ENCODE results near the gene PTH1R.

The PTH1R gene

GRCh38 chr3:46854555-46854991 lies 22.9 kb upstream of the PTH1R start:
- Mint-ChIP-seq H3K27ac (no peak overlapping the region), H3K27me3 (peaks cover 16% of the 10 kb centered on the region), H3K9me3 (no peaks in the 10 kb centered on the region), H3K4me1 (no peaks in the 10 kb centered on the region), H3K4me3 (no peak overlapping the region), H3K36me3 (no peaks in the 10 kb centered on the region)
- no peak for DNase-seq (ENCODE audit: low spot score in 2 of 2)
- ATAC-seq (ENCODE audit: low read depth), result no peak

GRCh38 chr3:46856576-46857471 lies 20.7 kb upstream of the PTH1R start:
- Mint-ChIP-seq H3K27me3 (peaks cover 16% of the 10 kb centered on the region), H3K4me1 (no peaks in the 10 kb centered on the region), H3K36me3 (no peaks in the 10 kb centered on the region), H3K4me3 (no peak overlapping the region), H3K27ac (no peak overlapping the region), H3K9me3 (no peaks in the 10 kb centered on the region)
- no peak for ATAC-seq (ENCODE audit: low read depth)
- no peak for DNase-seq (ENCODE audit: low spot score in 2 of 2)

GRCh38 chr3:46857485-46858341 lies 19.8 kb upstream of the PTH1R start:
- Mint-ChIP-seq H3K4me3 (no peak overlapping the region), H3K36me3 (no peaks in the 10 kb centered on the region), H3K4me1 (no peaks in the 10 kb centered on the region), H3K27me3 (peaks cover 16% of the 10 kb centered on the region), H3K9me3 (no peaks in the 10 kb centered on the region), H3K27ac (no peak overlapping the region)
- no peak for DNase-seq (ENCODE audit: low spot score in 2 of 2)
- ATAC-seq (ENCODE audit: low read depth), result no peak

GRCh38 chr3:46858456-46858855 lies 19.1 kb upstream of the PTH1R start:
- H3K27ac Mint-ChIP-seq, result no peak overlapping the region
- H3K9me3 Mint-ChIP-seq, result no peaks in the 10 kb centered on the region
- no peak overlapping the region for H3K4me3 Mint-ChIP-seq
- H3K4me1 Mint-ChIP-seq, result no peaks in the 10 kb centered on the region
- peaks cover 16% of the 10 kb centered on the region for H3K27me3 Mint-ChIP-seq
- H3K36me3 Mint-ChIP-seq, result no peaks in the 10 kb centered on the region
- ATAC-seq (ENCODE audit: low read depth) (no peak), DNase-seq (ENCODE audit: low spot score in 2 of 2) (no peak)

- H3K4me3 Mint-ChIP-seq, result no peak overlapping the region
- H3K4me1 Mint-ChIP-seq, result no peaks in the 10 kb centered on the region
- DNase-seq (ENCODE audit: low spot score in 2 of 2) (no peak), ATAC-seq (ENCODE audit: low read depth) (no peak)
- peaks cover 18% of the 10 kb centered on the region for H3K27me3 Mint-ChIP-seq
- no peaks in the 10 kb centered on the region for H3K36me3 Mint-ChIP-seq
- no peaks in the 10 kb centered on the region for H3K9me3 Mint-ChIP-seq
- H3K27ac Mint-ChIP-seq, result no peak overlapping the region
These were observed 18.4 kb upstream of the PTH1R start for GRCh38 chr3:46859001-46859710.

GRCh38 chr3:46860017-46860809 lies 17.3 kb upstream of the PTH1R start:
- ATAC-seq (ENCODE audit: low read depth) (peak; percentile 41), DNase-seq (ENCODE audit: low spot score in 2 of 2) (no peak)
- Mint-ChIP-seq H3K27ac (no peak overlapping the region), H3K36me3 (no peaks in the 10 kb centered on the region), H3K9me3 (no peaks in the 10 kb centered on the region), H3K27me3 (peaks cover 18% of the 10 kb centered on the region), H3K4me1 (no peaks in the 10 kb centered on the region), H3K4me3 (no peak overlapping the region)

- no peaks in the 10 kb centered on the region for H3K36me3 Mint-ChIP-seq
- H3K4me1 Mint-ChIP-seq, result no peaks in the 10 kb centered on the region
- no peak overlapping the region for H3K4me3 Mint-ChIP-seq
- ATAC-seq (ENCODE audit: low read depth) (no peak), DNase-seq (ENCODE audit: low spot score in 2 of 2) (no peak)
- no peaks in the 10 kb centered on the region for H3K9me3 Mint-ChIP-seq
- peaks cover 18% of the 10 kb centered on the region for H3K27me3 Mint-ChIP-seq
- H3K27ac Mint-ChIP-seq, result no peak overlapping the region
These were observed 16.5 kb upstream of the PTH1R start for GRCh38 chr3:46860810-46861604.

- DNase-seq (ENCODE audit: low spot score in 2 of 2), result no peak
- Mint-ChIP-seq H3K4me3 (no peak overlapping the region), H3K4me1 (peaks cover 1% of the 10 kb centered on the region), H3K9me3 (no peaks in the 10 kb centered on the region), H3K36me3 (no peaks in the 10 kb centered on the region), H3K27ac (no peak overlapping the region), H3K27me3 (peaks cover 13% of the 10 kb centered on the region)
- ATAC-seq (ENCODE audit: low read depth), result no peak
These were observed 15.7 kb upstream of the PTH1R start for GRCh38 chr3:46861605-46862368.

- peaks cover 11% of the 10 kb centered on the region for H3K27me3 Mint-ChIP-seq
- H3K4me1 Mint-ChIP-seq, result peaks cover 3% of the 10 kb centered on the region
- no peak overlapping the region for H3K27ac Mint-ChIP-seq
- H3K4me3 Mint-ChIP-seq, result no peak overlapping the region
- H3K36me3 Mint-ChIP-seq, result no peaks in the 10 kb centered on the region
- DNase-seq (ENCODE audit: low spot score in 2 of 2) (no peak), ATAC-seq (ENCODE audit: low read depth) (no peak)
- H3K9me3 Mint-ChIP-seq, result no peaks in the 10 kb centered on the region
These were observed 15.0 kb upstream of the PTH1R start for GRCh38 chr3:46862369-46863025.

GRCh38 chr3:46863261-46863782 lies 14.2 kb upstream of the PTH1R start, which contains the start of gene MYL3:
MYL3 (minus strand) TSS chr3:46863444; CDS start chr3:46863390, 54 bp downstream.
- Mint-ChIP-seq H3K27me3 (peaks cover 6% of the 10 kb centered on the region), H3K4me1 (peaks cover 3% of the 10 kb centered on the region), H3K36me3 (no peaks in the 10 kb centered on the region), H3K9me3 (no peaks in the 10 kb centered on the region), H3K27ac (no peak within 1 kb of the TSS), H3K4me3 (no peak within 1 kb of the TSS)
- DNase-seq (ENCODE audit: low spot score in 2 of 2), result no peak
- no peak for ATAC-seq (ENCODE audit: low read depth)

GRCh38 chr3:46864061-46864881 lies 13.2 kb upstream of the PTH1R start:
- ATAC-seq (ENCODE audit: low read depth), result no peak

More at GRCh38 chr3:46864061-46864881, 13.2 kb upstream of the PTH1R start:
- H3K27ac Mint-ChIP-seq, result no peak overlapping the region
- no peaks in the 10 kb centered on the region for H3K9me3 Mint-ChIP-seq
- H3K4me1 Mint-ChIP-seq, result peaks cover 3% of the 10 kb centered on the region
- no peak for DNase-seq (ENCODE audit: low spot score in 2 of 2)
- no peak overlapping the region for H3K4me3 Mint-ChIP-seq
- peaks cover 5% of the 10 kb centered on the region for H3K27me3 Mint-ChIP-seq
- no peaks in the 10 kb centered on the region for H3K36me3 Mint-ChIP-seq
